Prostate gland (tissue), 2 donors: Measurements from ENCODE around the gene MINPP1.
"Not testable (repeated sequence)": the region's sequence is repeated elsewhere in the genome, so short reads cannot be mapped to it uniquely, and the experiment has no call there.

ENCODE experiments used
- POLR2AphosphoS5 ChIP-seq: sonication (generic); formaldehyde crosslinking; IDR thresholded peaks from one replicate; pipeline ENCODE4 v1.6.1; 2017; ENCODE audit warnings: antibody characterized with exemption
- TF ChIP-seq, protein P1 (sequence below), 4 experiments: fragments of 200-600 bp in 2 of 4; fragments of 450-650 bp in 2 of 4; sonication (generic) in 2 of 4; IDR thresholded peaks; 1 replicate in 3 of 4; 2 replicates in 1 of 4; pipeline ENCODE4 v1.5.1; 2016 to 2019; ENCODE audit warnings: antibody characterized with exemption in 4 of 4, mild to moderate bottlenecking in 2 of 4, moderate library complexity in 2 of 4

DNA sequence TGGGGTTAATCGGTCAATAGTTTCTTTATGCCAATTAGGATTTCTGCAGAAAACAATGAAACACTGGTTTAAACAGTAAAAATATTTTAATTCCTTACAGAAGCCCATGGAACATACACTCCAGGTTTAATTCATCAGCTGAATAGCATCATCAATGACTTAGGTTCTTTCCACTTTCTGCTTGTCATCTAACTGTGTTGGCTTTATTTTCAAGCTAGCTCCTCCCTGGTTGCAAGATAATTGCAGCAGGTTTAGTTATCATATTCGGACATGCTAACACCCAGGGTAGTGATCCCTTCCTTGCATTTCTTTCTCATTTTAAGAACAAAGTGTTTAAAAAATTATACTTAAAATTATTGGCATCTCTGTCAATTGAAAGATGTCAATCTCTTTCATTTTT lies 7.3 kb upstream of the MINPP1 start:
- TF ChIP-seq, protein P1, sequence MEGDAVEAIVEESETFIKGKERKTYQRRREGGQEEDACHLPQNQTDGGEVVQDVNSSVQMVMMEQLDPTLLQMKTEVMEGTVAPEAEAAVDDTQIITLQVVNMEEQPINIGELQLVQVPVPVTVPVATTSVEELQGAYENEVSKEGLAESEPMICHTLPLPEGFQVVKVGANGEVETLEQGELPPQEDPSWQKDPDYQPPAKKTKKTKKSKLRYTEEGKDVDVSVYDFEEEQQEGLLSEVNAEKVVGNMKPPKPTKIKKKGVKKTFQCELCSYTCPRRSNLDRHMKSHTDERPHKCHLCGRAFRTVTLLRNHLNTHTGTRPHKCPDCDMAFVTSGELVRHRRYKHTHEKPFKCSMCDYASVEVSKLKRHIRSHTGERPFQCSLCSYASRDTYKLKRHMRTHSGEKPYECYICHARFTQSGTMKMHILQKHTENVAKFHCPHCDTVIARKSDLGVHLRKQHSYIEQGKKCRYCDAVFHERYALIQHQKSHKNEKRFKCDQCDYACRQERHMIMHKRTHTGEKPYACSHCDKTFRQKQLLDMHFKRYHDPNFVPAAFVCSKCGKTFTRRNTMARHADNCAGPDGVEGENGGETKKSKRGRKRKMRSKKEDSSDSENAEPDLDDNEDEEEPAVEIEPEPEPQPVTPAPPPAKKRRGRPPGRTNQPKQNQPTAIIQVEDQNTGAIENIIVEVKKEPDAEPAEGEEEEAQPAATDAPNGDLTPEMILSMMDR (IDR thresholded peaks at IDR 0.05) = not testable (repeated sequence)
- TF ChIP-seq POLR2AphosphoS5 = not testable (repeated sequence)
